Left lung (tissue), 10 donors: ENCODE data around the gene ESRRG. TPM values are rescaled to one million over a fixed set of nuclear protein-coding genes. Genes with fewer than 3 reads are reported as not detected.

Experiments
- ATAC-seq: fragments of 200-7000 bp; cut with Tn5 transposase; one replicate; pipeline ENCODE4 v1.9.1; 2020; ENCODE audit warnings: moderate library complexity
- DNase-seq, 4 donors: peaks; one replicate each; pipeline ENCODE4 v3.0.0-alpha.2; 2013 to 2020
- H3K27ac ChIP-seq, 2 donors: fragments of 200-600 bp; sonication (generic) in 1 of 2; one replicate each; pipeline versions ENCODE4 v1.5.0 to v1.8.0; 2020 to 2021
- H3K27me3 ChIP-seq, 2 donors: fragments of 200-600 bp; sonication (generic) in 1 of 2; one replicate each; pipeline versions ENCODE4 v1.5.0 to v1.8.0; 2020 to 2021
- H3K36me3 ChIP-seq, 2 donors: fragments of 200-600 bp; sonication (generic) in 1 of 2; one replicate each; pipeline versions ENCODE4 v1.5.0 to v1.8.0; 2020 to 2021
- H3K4me1 ChIP-seq, 2 donors: fragments of 200-600 bp; one replicate each; pipeline ENCODE4 v1.8.0; 2021
- H3K4me3 ChIP-seq, 2 donors: fragments of 200-600 bp; sonication (generic) in 1 of 2; one replicate each; pipeline versions ENCODE4 v1.5.0 to v1.8.0; 2020 to 2021; ENCODE audit warnings: mild to moderate bottlenecking in 1 of 2
- H3K9me3 ChIP-seq, 2 donors: fragments of 200-600 bp; sonication (generic) in 1 of 2; one replicate each; pipeline versions ENCODE4 v1.5.0 to v1.8.0; 2020 to 2021
- intact Hi-C, 2 donors: fragments of 100-400 bp; cut with DNase I; formaldehyde crosslinking; loops; one replicate each; pipeline versions ENCODE4 v1.11.2 to v1.14.2; 2022
- polyA plus RNA-seq, 6 donors: library from polyadenylated mRNA; unstranded; fragments of 120-200 nt; gene quantifications; one replicate each; pipeline ENCODE4 v1.2.1, GENCODE V29; 2013; ENCODE audit not compliant: insufficient read length in 6 of 6
- total RNA-seq, 2 donors: library from RNA; stranded (reverse); fragmentation: NEBNext Ultra II Directional; extraction: Animal tissue kit (Norgen Biotek cat#: 25700); gene quantifications; one replicate each; pipeline ENCODE4 v1.2.1, GENCODE V29; 2021
- TF ChIP-seq, protein P1 (sequence below), 2 donors: fragments of 200-600 bp; sonication (generic) in 1 of 2; IDR thresholded peaks; one replicate each; pipeline versions ENCODE4 v1.5.0 to v1.8.0; 2021; ENCODE audit warnings: antibody characterized with exemption in 2 of 2
- donor health status: DM: no; HTN: yes; CAD: no.
- donor health status: DM: no; HTN: no; CAD: no.

The ESRRG gene
- total and polyA plus RNA-seq, 8 donors = 0.29 to 2.3 (median 1.5) TPM

DNA sequence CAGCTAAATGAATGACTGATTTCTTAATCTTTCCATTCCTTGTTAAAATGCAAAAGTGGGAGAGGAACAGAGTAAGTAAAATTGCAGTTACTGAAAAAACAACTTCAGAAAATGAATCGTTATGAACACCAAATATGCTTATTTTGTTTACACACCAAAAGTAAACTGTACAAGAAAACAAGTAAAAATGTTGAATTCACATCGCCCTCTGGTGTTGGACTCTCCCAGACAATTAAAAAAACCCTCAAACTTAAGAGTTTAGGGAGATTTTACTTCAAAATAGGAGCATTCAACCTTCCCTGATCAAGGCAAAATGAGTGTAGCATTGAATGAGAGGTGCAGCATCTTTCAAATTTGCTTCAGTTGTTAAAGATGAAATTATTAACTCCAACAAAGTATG is 19.4 kb upstream of the ESRRG start:
- no peak overlapping the region for H3K27ac ChIP-seq
- TF ChIP-seq, protein P1, sequence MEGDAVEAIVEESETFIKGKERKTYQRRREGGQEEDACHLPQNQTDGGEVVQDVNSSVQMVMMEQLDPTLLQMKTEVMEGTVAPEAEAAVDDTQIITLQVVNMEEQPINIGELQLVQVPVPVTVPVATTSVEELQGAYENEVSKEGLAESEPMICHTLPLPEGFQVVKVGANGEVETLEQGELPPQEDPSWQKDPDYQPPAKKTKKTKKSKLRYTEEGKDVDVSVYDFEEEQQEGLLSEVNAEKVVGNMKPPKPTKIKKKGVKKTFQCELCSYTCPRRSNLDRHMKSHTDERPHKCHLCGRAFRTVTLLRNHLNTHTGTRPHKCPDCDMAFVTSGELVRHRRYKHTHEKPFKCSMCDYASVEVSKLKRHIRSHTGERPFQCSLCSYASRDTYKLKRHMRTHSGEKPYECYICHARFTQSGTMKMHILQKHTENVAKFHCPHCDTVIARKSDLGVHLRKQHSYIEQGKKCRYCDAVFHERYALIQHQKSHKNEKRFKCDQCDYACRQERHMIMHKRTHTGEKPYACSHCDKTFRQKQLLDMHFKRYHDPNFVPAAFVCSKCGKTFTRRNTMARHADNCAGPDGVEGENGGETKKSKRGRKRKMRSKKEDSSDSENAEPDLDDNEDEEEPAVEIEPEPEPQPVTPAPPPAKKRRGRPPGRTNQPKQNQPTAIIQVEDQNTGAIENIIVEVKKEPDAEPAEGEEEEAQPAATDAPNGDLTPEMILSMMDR (IDR thresholded peaks at IDR 0.05) = peak in 1 of 2 donors; percentile 33
- no peaks in the 10 kb centered on the region for H3K4me1 ChIP-seq
- no peaks in the 10 kb centered on the region for H3K9me3 ChIP-seq
- H3K4me3 ChIP-seq = no peak overlapping the region
- no peak for ATAC-seq
- DNase-seq = peak in 1 of 4 donors; percentile 21
- H3K27me3 ChIP-seq = no peaks in the 10 kb centered on the region
- no peaks in the 10 kb centered on the region for H3K36me3 ChIP-seq
- intact Hi-C loops = no loop called here

DNA sequence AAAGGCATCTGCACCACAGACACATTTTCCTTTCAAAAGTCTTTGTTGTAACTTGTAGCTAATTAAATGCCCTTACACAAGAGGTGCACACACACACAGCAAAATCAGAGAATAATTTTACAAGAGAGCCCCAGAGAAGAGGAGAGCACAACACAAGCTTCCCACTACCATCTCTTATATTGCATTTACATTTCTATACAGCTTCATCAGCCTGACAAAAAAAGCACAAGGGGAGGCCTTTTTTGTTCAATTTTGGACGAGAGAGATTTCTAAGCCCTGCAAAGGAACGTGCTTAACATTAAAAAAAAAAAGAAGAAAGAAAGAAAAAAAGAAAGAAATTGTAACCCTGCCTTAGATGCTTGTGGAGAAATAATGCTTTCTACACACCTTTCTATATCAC is 17.1 kb upstream of the ESRRG start:
- intact Hi-C loops = no loop called here
- ATAC-seq (no peak), DNase-seq (no peak)
- no peak overlapping the region for H3K27ac ChIP-seq
- H3K9me3 ChIP-seq = no peaks in the 10 kb centered on the region
- no peaks in the 10 kb centered on the region for H3K4me1 ChIP-seq
- TF ChIP-seq, protein P1 (IDR thresholded peaks at IDR 0.05) = no peak
- no peaks in the 10 kb centered on the region for H3K27me3 ChIP-seq
- H3K36me3 ChIP-seq = no peaks in the 10 kb centered on the region
- H3K4me3 ChIP-seq = no peak overlapping the region

DNA sequence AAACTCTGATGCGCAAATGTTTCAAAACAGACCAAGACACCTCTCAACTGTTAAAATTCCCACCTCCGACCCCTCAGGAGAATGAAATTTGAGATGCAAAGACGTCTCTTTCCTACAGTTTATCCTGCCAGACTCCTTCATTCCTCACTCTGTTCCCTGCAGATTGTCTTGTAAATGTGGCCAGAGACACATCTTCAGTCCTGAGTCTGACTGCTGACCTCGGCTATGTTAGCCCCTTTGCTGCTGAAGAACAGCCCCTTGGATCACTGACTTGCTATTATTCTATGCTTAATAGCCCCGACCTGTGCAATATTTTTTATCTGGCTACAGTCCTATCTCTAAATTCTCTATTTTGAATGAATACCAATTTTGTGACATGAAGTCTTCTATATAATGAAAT is 16.6 kb upstream of the ESRRG start:
- intact Hi-C loops = no loop called here
- no peak overlapping the region for H3K4me3 ChIP-seq
- TF ChIP-seq, protein P1 (IDR thresholded peaks at IDR 0.05) = no peak
- DNase-seq (no peak), ATAC-seq (no peak)
- no peaks in the 10 kb centered on the region for H3K36me3 ChIP-seq
- no peaks in the 10 kb centered on the region for H3K4me1 ChIP-seq
- no peaks in the 10 kb centered on the region for H3K9me3 ChIP-seq
- H3K27me3 ChIP-seq = no peaks in the 10 kb centered on the region
- H3K27ac ChIP-seq = no peak overlapping the region

DNA sequence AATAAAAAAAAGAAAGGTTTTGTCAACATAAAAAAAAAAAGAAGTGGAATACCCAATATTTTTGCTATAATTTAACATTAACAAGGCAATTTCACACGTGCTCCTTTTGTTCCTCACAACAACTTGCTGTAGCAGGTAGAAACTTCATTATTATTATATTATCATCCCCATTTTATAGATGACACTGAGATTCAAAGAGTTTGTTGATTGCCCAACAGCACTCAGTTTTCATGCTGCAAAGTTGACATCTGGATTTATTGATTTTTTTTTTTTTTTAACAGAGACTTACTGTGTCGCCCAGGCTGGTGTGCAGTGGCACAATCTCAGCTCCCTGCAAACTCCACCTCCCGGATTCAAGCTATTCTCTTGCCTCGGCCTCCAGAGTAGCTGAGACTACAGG is 8.9 kb upstream of the ESRRG start:
- no peaks in the 10 kb centered on the region for H3K4me1 ChIP-seq
- TF ChIP-seq, protein P1 (IDR thresholded peaks at IDR 0.05) = no peak
- no peaks in the 10 kb centered on the region for H3K9me3 ChIP-seq
- H3K27me3 ChIP-seq = no peaks in the 10 kb centered on the region
- DNase-seq (no peak), ATAC-seq (no peak)
- no peak overlapping the region for H3K27ac ChIP-seq
- H3K4me3 ChIP-seq = no peak overlapping the region
- intact Hi-C loops = no loop called here
- no peaks in the 10 kb centered on the region for H3K36me3 ChIP-seq

DNA sequence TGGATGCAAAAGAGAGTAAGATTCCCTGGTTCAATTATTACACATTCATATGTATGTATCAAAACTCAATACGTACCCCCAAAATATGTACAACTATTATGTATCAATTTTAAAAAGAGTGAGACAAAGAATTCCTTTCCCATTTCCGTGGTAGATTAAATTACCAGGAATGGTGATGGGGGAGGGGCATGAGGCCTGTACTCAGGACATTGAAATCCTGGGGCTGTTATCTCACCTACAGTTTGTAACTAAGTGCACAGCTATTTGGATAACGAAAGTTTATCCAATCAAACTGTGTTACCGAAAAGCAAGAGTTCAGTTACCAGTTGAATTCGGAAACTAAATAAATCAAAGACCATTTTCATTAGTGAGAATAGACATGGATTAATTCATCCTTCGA is 8.3 kb upstream of the ESRRG start:
- no peak for ATAC-seq
- H3K4me3 ChIP-seq = no peak overlapping the region
- no peaks in the 10 kb centered on the region for H3K9me3 ChIP-seq
- H3K4me1 ChIP-seq = no peaks in the 10 kb centered on the region
- H3K36me3 ChIP-seq = no peaks in the 10 kb centered on the region
- intact Hi-C loops = no loop called here
- no peaks in the 10 kb centered on the region for H3K27me3 ChIP-seq
- no peak for DNase-seq
- no peak overlapping the region for H3K27ac ChIP-seq
- TF ChIP-seq, protein P1 (IDR thresholded peaks at IDR 0.05) = no peak
